Measurements from ENCODE around the gene PSMD14.
"Not testable (repeated sequence)": the region's sequence is repeated elsewhere in the genome, so short reads cannot be mapped to it uniquely, and the experiment has no call there.

Gene PSMD14

DNA sequence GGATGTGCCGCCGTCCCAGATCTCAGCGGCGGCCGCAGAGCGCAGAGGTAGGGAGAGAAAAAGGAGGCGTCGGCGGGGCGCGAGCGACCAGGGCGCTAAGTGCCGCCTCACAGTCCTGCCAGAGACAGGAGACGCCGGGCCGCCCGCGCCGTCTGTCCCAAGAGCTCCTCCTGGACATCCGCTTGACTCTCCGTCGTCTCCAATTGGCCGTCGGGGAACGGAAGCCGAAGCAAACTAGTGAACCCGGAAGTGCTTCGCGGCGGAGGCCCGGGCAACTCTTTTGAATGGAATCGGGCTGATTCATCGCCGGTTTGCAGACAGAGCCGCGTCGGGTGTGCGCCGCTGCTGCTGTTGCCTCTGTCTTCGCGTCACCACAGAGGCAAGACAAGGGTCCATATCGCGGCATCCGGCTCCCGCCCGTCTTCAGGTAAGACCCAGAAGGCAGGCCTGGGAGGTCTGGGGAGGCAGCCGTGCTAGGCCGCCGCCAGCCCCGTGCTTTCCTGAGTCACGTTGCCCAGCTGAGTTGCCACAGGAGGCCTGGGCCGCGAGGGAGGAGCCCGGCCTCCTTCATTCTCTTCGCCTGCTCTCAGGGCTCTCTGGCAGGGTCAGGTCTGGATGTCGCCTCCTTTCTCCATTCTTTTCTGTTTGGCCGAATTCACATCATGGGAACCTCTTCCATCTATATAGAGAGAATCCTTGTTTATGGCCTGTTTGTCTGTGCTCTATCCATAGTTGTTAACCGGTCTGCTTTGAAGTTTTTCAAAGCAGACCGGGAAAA is at the start of gene PSMD14:
Gene PSMD14 (plus strand): TSS at position 248 of the 778 bp plus-strand sequence. CDS start 10,401 bp downstream, outside the sequence.
- H3K4me3 Mint-ChIP-seq: peak within 1 kb of the TSS; percentile 92
- DNase-seq: peak; percentile 89
- peaks cover 18% of the 10 kb centered on the region for H3K36me3 Mint-ChIP-seq (ENCODE audit: low read depth)
- ATAC-seq: peak; percentile 95
- peak within 1 kb of the TSS; percentile 94 for H3K27ac Mint-ChIP-seq
- peaks cover 17% of the 10 kb centered on the region for H3K9me3 Mint-ChIP-seq
- no peaks in the 10 kb centered on the region for H3K27me3 Mint-ChIP-seq
- peaks cover 35% of the 10 kb centered on the region for H3K4me1 Mint-ChIP-seq

DNA sequence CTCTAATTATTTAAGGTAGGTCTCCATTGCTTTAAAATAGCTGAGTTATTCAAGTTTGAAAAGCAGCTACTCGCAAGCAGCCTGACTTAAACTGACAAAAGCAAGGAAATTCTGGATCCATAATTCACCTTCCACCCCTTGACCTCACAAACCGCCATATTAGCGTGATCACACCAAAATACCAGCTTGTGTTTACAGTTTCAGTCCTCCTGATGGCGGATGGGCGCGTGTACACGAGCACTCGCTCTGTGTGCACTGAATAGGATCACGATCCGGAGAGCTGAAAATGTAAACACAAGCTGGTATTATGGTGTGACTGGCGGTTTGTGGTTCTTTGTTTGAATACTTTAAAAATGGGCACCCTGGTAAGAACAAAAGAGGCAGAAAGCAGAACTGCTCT is 42.4 kb upstream of the PSMD14 start:
- no peak overlapping the region for H3K27ac Mint-ChIP-seq

GRCh38 chr2:161269111-161269510 is 39.1 kb upstream of the PSMD14 start:
- Mint-ChIP-seq H3K36me3 (ENCODE audit: low read depth) (no peaks in the 10 kb centered on the region), H3K9me3 (no peaks in the 10 kb centered on the region), H3K4me3 (no peak overlapping the region), H3K4me1 (no peaks in the 10 kb centered on the region), H3K27me3 (peaks cover 2% of the 10 kb centered on the region), H3K27ac (no peak overlapping the region)
- DNase-seq: no peak
- ATAC-seq: no peak

More for the DNA sequence above, 42.4 kb upstream of the PSMD14 start:
- Mint-ChIP-seq H3K4me3 (no peak overlapping the region), H3K36me3 (ENCODE audit: low read depth) (no peaks in the 10 kb centered on the region), H3K27me3 (peaks cover 2% of the 10 kb centered on the region), H3K9me3 (no peaks in the 10 kb centered on the region), H3K4me1 (no peaks in the 10 kb centered on the region)
- ATAC-seq: no peak
- no peak for DNase-seq

GRCh38 chr2:161273038-161273760 is 35.0 kb upstream of the PSMD14 start:
- Mint-ChIP-seq H3K36me3 (ENCODE audit: low read depth) (no peaks in the 10 kb centered on the region), H3K4me3 (no peak overlapping the region), H3K27me3 (no peaks in the 10 kb centered on the region), H3K4me1 (no peaks in the 10 kb centered on the region), H3K27ac (no peak overlapping the region), H3K9me3 (no peaks in the 10 kb centered on the region)
- ATAC-seq: peak; percentile 49
- DNase-seq: no peak

DNA sequence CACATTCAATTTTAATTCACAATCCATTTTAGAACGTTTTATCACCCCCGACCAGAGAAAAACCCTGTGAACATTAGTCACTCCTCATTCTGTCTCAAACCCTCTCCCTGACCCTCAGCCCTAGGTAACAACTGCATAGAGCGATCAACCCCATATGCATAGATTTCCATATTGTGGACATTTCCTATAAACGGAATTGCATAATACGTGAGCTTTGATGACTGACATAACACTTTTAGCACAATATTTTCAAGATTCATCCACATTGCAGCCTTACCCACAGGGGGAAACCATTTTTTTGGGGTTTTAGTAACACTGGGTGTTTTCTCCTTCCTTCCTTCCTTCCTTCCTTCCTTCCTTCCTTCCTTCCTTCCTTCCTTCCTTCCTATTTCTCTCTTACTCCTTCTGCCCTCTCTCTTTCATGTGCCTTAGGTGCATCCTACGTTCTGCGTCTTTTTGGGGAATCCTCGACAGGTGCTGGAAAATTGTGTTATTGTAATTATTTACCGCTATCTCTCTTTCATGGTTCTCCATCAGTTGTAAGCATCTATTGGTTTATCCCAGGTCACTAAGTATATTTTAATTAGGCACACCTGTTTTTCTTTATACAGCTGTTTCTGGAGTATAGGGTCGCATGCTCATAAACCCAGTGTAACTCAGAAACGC is 29.5 kb upstream of the PSMD14 start:
- H3K36me3 Mint-ChIP-seq (ENCODE audit: low read depth); H3K4me3 Mint-ChIP-seq; H3K27me3 Mint-ChIP-seq; ATAC-seq; H3K27ac Mint-ChIP-seq; DNase-seq; H3K4me1 Mint-ChIP-seq; H3K9me3 Mint-ChIP-seq: not testable (repeated sequence)

DNA sequence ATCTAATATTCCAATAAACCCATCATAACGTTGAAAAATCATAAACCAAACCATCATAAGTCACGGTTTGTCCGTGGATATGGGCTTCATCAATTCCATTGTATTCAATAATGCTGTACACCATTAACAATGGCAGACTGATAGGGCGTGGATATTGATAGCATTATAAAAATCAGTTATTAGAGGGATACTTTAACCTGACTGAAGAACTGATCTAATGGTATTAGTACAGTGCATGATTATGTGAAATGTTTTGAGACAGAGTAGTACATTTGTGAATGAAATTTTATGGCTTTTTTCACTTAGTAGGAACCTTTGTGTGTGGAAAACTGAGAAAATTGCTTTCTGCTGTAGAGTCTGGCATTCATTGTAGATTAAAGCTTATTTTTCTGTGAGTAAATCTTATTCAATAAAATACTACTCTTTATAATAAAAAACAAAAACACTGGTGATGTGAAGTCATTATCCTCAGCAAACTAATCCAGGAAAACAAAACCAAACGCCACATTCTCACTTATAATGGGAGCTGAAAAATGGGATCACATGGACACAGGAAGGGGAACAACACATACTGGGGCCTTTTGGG is 28.9 kb upstream of the PSMD14 start:
- H3K27me3 Mint-ChIP-seq; H3K27ac Mint-ChIP-seq; H3K4me3 Mint-ChIP-seq; DNase-seq; ATAC-seq; H3K36me3 Mint-ChIP-seq (ENCODE audit: low read depth); H3K9me3 Mint-ChIP-seq; H3K4me1 Mint-ChIP-seq: not testable (repeated sequence)

- DNase-seq: peak; percentile 15
- ATAC-seq: not testable (repeated sequence)
These were observed 27.3 kb upstream of the PSMD14 start for GRCh38 chr2:161280906-161281323.

GRCh38 chr2:161281615-161282310 is 26.5 kb upstream of the PSMD14 start:
- ATAC-seq; H3K27me3 Mint-ChIP-seq; H3K27ac Mint-ChIP-seq; H3K4me1 Mint-ChIP-seq; H3K4me3 Mint-ChIP-seq; DNase-seq; H3K9me3 Mint-ChIP-seq; H3K36me3 Mint-ChIP-seq (ENCODE audit: low read depth): not testable (repeated sequence)

More at GRCh38 chr2:161280906-161281323, 27.3 kb upstream of the PSMD14 start:
- not testable (repeated sequence) for H3K27ac Mint-ChIP-seq; H3K36me3 Mint-ChIP-seq (ENCODE audit: low read depth); H3K4me1 Mint-ChIP-seq; H3K27me3 Mint-ChIP-seq; H3K4me3 Mint-ChIP-seq; H3K9me3 Mint-ChIP-seq

- H3K27ac Mint-ChIP-seq; ATAC-seq; H3K36me3 Mint-ChIP-seq (ENCODE audit: low read depth); H3K4me1 Mint-ChIP-seq; H3K9me3 Mint-ChIP-seq; DNase-seq; H3K27me3 Mint-ChIP-seq; H3K4me3 Mint-ChIP-seq: not testable (repeated sequence)
These were observed 25.9 kb upstream of the PSMD14 start for GRCh38 chr2:161282311-161282644.

- ATAC-seq (no peak), DNase-seq (no peak)
- H3K27me3 Mint-ChIP-seq: peaks cover 14% of the 10 kb centered on the region
- H3K36me3 Mint-ChIP-seq (ENCODE audit: low read depth): no peaks in the 10 kb centered on the region
- no peak overlapping the region for H3K4me3 Mint-ChIP-seq
- H3K4me1 Mint-ChIP-seq: no peaks in the 10 kb centered on the region
- H3K9me3 Mint-ChIP-seq: no peaks in the 10 kb centered on the region
- no peak overlapping the region for H3K27ac Mint-ChIP-seq
These were observed 24.3 kb upstream of the PSMD14 start for GRCh38 chr2:161283926-161284325.

DNA sequence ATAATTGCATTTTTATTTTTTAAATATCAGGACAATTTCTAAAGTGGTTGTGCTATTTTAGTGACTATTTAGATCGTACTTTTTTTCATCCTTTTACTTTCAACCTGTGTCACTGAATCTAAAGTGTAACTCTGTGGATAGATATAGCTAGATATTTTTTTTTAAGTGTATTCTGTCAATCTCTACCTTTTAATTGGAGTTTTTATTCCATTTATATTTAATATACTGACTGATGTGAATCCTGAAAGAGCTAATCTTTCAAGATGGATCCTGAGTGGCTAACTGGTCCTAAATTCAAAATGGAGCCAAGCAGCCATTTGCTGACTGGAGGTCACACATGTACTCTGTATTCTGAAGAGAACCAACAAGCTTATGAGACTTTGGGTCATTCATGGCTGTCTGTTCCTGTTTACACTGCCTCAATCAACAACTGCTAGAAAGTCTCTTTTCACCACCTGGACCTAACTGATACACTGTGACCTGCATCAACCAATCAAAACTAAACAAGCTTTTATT is 4.6 kb upstream of the PSMD14 start:
- Mint-ChIP-seq H3K4me1 (peaks cover 6% of the 10 kb centered on the region), H3K36me3 (ENCODE audit: low read depth) (no peaks in the 10 kb centered on the region), H3K9me3 (peaks cover 22% of the 10 kb centered on the region), H3K4me3 (no peak overlapping the region), H3K27me3 (peaks cover 7% of the 10 kb centered on the region), H3K27ac (no peak overlapping the region)
- no peak for ATAC-seq
- no peak for DNase-seq

DNA sequence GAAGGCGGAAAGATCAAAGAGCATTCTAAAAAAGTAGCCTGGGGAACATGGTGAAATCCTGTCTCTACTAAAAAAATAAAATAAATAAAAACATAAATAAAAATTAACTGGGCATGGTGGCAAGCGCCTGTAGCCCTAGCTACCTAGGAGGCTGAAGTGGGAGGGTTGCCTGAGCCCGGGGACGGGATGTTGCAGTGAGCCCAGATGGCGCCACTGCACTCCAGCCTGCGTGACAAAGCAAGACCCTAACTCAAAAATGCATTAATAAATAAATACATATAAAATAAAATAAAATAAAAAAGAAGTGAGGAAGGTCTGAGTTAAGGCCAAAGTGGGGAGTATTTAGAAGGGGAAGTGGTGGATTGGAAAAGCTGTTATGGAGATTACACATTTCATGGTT is 1.3 kb upstream of the PSMD14 start:
- Mint-ChIP-seq H3K36me3 (ENCODE audit: low read depth) (peaks cover 10% of the 10 kb centered on the region), H3K4me1 (peaks cover 27% of the 10 kb centered on the region), H3K27ac (no peak overlapping the region), H3K4me3 (peak overlapping the region; percentile 92), H3K27me3 (no peaks in the 10 kb centered on the region), H3K9me3 (peaks cover 22% of the 10 kb centered on the region)
- no peak for DNase-seq
- ATAC-seq: no peak

DNA sequence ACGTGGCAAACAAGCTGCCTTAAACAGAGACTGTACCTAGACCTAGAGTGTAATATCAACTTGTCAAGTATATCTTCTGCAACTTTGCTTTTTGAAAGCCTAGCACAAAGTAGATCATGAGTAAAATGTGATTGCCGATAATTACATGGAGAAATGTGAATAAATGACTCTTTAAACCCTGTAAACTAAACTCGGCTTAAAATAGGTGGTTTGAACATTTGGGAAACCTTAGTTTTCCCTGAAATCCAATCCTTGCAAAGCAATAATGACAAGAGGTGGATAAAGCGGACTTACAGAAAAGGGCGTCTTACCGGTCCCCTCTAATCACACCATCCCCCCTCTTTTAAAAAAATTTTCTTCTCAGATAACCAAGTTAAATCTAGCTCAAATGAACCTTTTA is 549 bp upstream of the PSMD14 start:
- H3K36me3 Mint-ChIP-seq (ENCODE audit: low read depth): peaks cover 15% of the 10 kb centered on the region
- H3K9me3 Mint-ChIP-seq: peaks cover 19% of the 10 kb centered on the region
- H3K4me3 Mint-ChIP-seq: peak overlapping the region; percentile 92
- H3K27me3 Mint-ChIP-seq: no peaks in the 10 kb centered on the region
- peaks cover 31% of the 10 kb centered on the region for H3K4me1 Mint-ChIP-seq
- ATAC-seq: no peak
- DNase-seq: no peak
- peak overlapping the region; percentile 94 for H3K27ac Mint-ChIP-seq

DNA sequence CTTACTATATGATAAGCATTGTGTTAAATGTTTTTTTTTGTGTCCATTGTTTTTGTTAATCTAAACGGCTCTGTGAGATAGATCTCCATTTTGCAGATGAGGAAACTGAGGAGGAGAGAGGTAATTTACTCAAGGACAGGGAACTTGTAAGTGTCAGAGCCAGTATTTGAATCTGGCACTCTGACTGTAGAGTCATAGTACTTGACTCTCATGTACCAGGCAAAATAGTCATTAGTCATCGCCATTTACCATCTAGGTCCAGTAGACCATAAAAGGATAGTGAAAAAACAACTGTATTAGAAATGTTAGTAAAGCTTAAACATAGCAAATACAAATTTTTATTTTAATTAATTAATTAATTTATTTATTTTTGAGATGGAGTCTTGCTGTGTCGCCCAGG is 4.8 kb downstream of the PSMD14 start:
- Mint-ChIP-seq H3K27ac (no peak overlapping the region), H3K36me3 (ENCODE audit: low read depth) (peaks cover 43% of the 10 kb centered on the region)
- no peak for ATAC-seq

More for the DNA sequence above, 4.8 kb downstream of the PSMD14 start:
- no peak for DNase-seq
- Mint-ChIP-seq H3K9me3 (no peaks in the 10 kb centered on the region), H3K27me3 (no peaks in the 10 kb centered on the region), H3K4me3 (no peak overlapping the region), H3K4me1 (peaks cover 45% of the 10 kb centered on the region)

Data from activated naive CD8-positive, alpha-beta T cell treated with anti-CD3 and anti-CD28 coated beads, Interleukin-2, amount 50 U/mL, for 24 hours (primary cell).